H1 (cell line): Measurements from ENCODE around the gene STARD13. TPM values are rescaled to one million over a fixed set of nuclear protein-coding genes. Genes with fewer than 3 reads are reported as not detected.

Experiments used
- CTCF ChIA-PET: fragments of 300-600 bp; sonication (Branson Sonifier 250); formaldehyde crosslinking; loops from one replicate; lab custom pipeline; 2021; ENCODE audit not compliant: partially characterized antibody; lab: Charles Lee
- POLR2A ChIA-PET: fragments of 300-600 bp; sonication (Branson Sonifier 250); formaldehyde crosslinking; loops from one replicate; lab custom pipeline; 2021; ENCODE audit warnings: inconsistent platforms; ENCODE audit not compliant: partially characterized antibody; lab: Charles Lee
- DNase-seq, 2 experiments: peaks; one replicate each; pipeline versions ENCODE4 v3.0.0 to v3.0.0-alpha.2; 2010 to 2022; ENCODE audit warnings: low spot score in 2 of 2, low read depth in 1 of 2, mixed read lengths in 1 of 2
- FAIRE-seq: peaks from 2 replicates; lab custom pipeline; 2011; peaks lifted over from hg19 to GRCh38; lab: Jason Lieb, UNC
- H2AFZ ChIP-seq: 2 replicates; pipeline ENCODE4 v1.8.1; 2012; ENCODE audit warnings: low read length, inconsistent platforms
- H2AK5ac ChIP-seq: 2 replicates; pipeline ENCODE4 v1.6.1; 2013; ENCODE audit warnings: low read depth, low read length
- H2BK120ac ChIP-seq: replicated peaks from 2 replicates; pipeline ENCODE3; 2013; ENCODE audit warnings: low read depth, low read length, inconsistent platforms
- H2BK12ac ChIP-seq: 2 replicates; pipeline ENCODE4 v1.6.1; 2013; ENCODE audit warnings: low read depth, low read length
- H2BK15ac ChIP-seq: 2 replicates; pipeline ENCODE4 v1.6.1; 2013; ENCODE audit warnings: low read length
- H2BK20ac ChIP-seq: 2 replicates; pipeline ENCODE4 v1.6.1; 2013; ENCODE audit warnings: low read length
- H2BK5ac ChIP-seq: 2 replicates; pipeline ENCODE4 v1.6.1; 2013; ENCODE audit warnings: low read depth, low read length
- H3K14ac ChIP-seq: 2 replicates; pipeline ENCODE4 v1.6.1; 2013; ENCODE audit warnings: inconsistent platforms; ENCODE audit not compliant: insufficient read length
- H3K18ac ChIP-seq: 2 replicates; pipeline ENCODE4 v1.6.1; 2013; ENCODE audit warnings: low read length; ENCODE audit errors: extremely low read depth
- H3K23ac ChIP-seq: 2 replicates; pipeline ENCODE4 v1.6.1; 2013; ENCODE audit warnings: inconsistent platforms; ENCODE audit not compliant: insufficient read length
- H3K23me2 ChIP-seq: 2 replicates; pipeline ENCODE4 v1.6.1; 2013; ENCODE audit warnings: low read depth, low read length
- H3K27ac ChIP-seq: 2 replicates; pipeline ENCODE4 v1.6.1; 2011; ENCODE audit warnings: low read depth, low read length, inconsistent platforms
- H3K27me3 ChIP-seq, 4 experiments: replicated peaks in 1 of 4; 1 replicate in 1 of 4; 2 replicates in 3 of 4; pipeline versions ENCODE4 v1.6.1 to v1.8.1; 2011 to 2013; ENCODE audit warnings: low read length in 3 of 4, mild to moderate bottlenecking in 3 of 4, inconsistent platforms in 2 of 4, mixed read lengths in 2 of 4, moderate library complexity in 1 of 4; ENCODE audit not compliant: control insufficient read depth in 3 of 4, insufficient read depth in 3 of 4; ENCODE audit errors: extremely low read depth in 1 of 4
- H3K36me3 ChIP-seq, 4 experiments: 2 replicates each; pipeline versions ENCODE4 v1.6.1 to v1.8.1; 2011 to 2013; ENCODE audit warnings: mild to moderate bottlenecking in 4 of 4, low read length in 3 of 4, moderate library complexity in 2 of 4, control low read depth in 1 of 4, inconsistent platforms in 1 of 4; ENCODE audit not compliant: insufficient read depth in 4 of 4, control insufficient read depth in 2 of 4
- H3K4ac ChIP-seq: replicated peaks from 2 replicates; pipeline ENCODE3; 2013; ENCODE audit warnings: low read length, low read depth, mixed read lengths, inconsistent platforms; ENCODE audit not compliant: insufficient read length
- H3K4me1 ChIP-seq, 4 experiments: replicated peaks in 1 of 4; 1 replicate in 1 of 4; 2 replicates in 3 of 4; pipeline versions ENCODE4 v1.6.1 to v1.8.1; 2011 to 2013; ENCODE audit warnings: low read length in 3 of 4, inconsistent platforms in 2 of 4, mixed read lengths in 1 of 4; ENCODE audit not compliant: insufficient read depth in 4 of 4, control insufficient read depth in 3 of 4
- H3K4me2 ChIP-seq, 2 experiments: 2 replicates each; pipeline versions ENCODE4 v1.6.1 to v1.8.1; 2011 to 2013; ENCODE audit warnings: low read depth in 2 of 2, low read length in 2 of 2, control low read depth in 1 of 2, inconsistent platforms in 1 of 2, mild to moderate bottlenecking in 1 of 2; ENCODE audit not compliant: insufficient read depth in 1 of 2
- H3K4me3 ChIP-seq, 4 experiments: fragments of 200-600, 300-600 bp in 1 of 4; sonication (generic), shearing (Covaris generic), sonication (Bioruptor Twin) in 1 of 4; 2 replicates each; pipeline versions ENCODE4 v1.5.1 to v1.8.1; 2011 to 2016; ENCODE audit warnings: low read length in 4 of 4, low read depth in 3 of 4, control low read depth in 2 of 4, inconsistent platforms in 2 of 4, mild to moderate bottlenecking in 2 of 4, mixed read lengths in 1 of 4, moderate library complexity in 1 of 4; ENCODE audit not compliant: insufficient read depth in 2 of 4; ENCODE audit errors: extremely low read depth in 1 of 4
- H3K56ac ChIP-seq: replicated peaks from 2 replicates; pipeline ENCODE3; 2013; ENCODE audit warnings: low read depth, mild to moderate bottlenecking, mixed read lengths, low read length, inconsistent platforms; ENCODE audit not compliant: insufficient read length
- H3K79me1 ChIP-seq: 2 replicates; pipeline ENCODE4 v1.6.1; 2013; ENCODE audit warnings: low read depth, low read length, control low read depth
- H3K79me2 ChIP-seq, 2 experiments: 2 replicates each; pipeline versions ENCODE4 v1.6.1 to v1.8.1; 2012 to 2013; ENCODE audit warnings: low read length in 2 of 2, mild to moderate bottlenecking in 2 of 2, inconsistent platforms in 1 of 2; ENCODE audit not compliant: insufficient read depth in 2 of 2, control insufficient read depth in 1 of 2
- H3K9ac ChIP-seq, 4 experiments: replicated peaks in 1 of 4; 1 replicate in 1 of 4; 2 replicates in 3 of 4; pipeline versions ENCODE4 v1.6.1 to v1.8.1; 2011 to 2013; ENCODE audit warnings: low read depth in 3 of 4, low read length in 3 of 4, control low read depth in 2 of 4, mild to moderate bottlenecking in 2 of 4, moderate library complexity in 2 of 4, inconsistent platforms in 1 of 4; ENCODE audit errors: extremely low read depth in 1 of 4
- H3K9me3 ChIP-seq, 2 experiments: 2 replicates each; pipeline versions ENCODE4 v1.6.1 to v1.8.1; 2012 to 2013; ENCODE audit warnings: mild to moderate bottlenecking in 2 of 2, moderate library complexity in 2 of 2, control low read depth in 1 of 2, inconsistent platforms in 1 of 2, low read depth in 1 of 2, low read length in 1 of 2, mixed read lengths in 1 of 2; ENCODE audit not compliant: insufficient read depth in 2 of 2
- H4K20me1 ChIP-seq, 2 experiments: replicated peaks in 1 of 2; 2 replicates each; pipeline versions ENCODE3 to v1.8.1; 2011 to 2013; ENCODE audit warnings: inconsistent platforms in 2 of 2, low read length in 2 of 2, mild to moderate bottlenecking in 1 of 2; ENCODE audit not compliant: insufficient read depth in 2 of 2, control insufficient read depth in 1 of 2
- H4K5ac ChIP-seq: 2 replicates; pipeline ENCODE4 v1.6.1; 2013; ENCODE audit warnings: low read length, low read depth, mixed read lengths, inconsistent platforms; ENCODE audit not compliant: insufficient read length
- H4K8ac ChIP-seq: 2 replicates; pipeline ENCODE4 v1.8.0; 2013; ENCODE audit warnings: mild to moderate bottlenecking, moderate library complexity, low read length, inconsistent platforms; ENCODE audit not compliant: insufficient read depth; ENCODE audit errors: extremely low read depth
- H4K91ac ChIP-seq: replicated peaks from 2 replicates; pipeline ENCODE3; 2013; ENCODE audit warnings: low read length, mixed read lengths, inconsistent platforms; ENCODE audit not compliant: insufficient read length
- BRCA1 ChIP-seq: IDR thresholded peaks from 2 replicates; pipeline ENCODE4 v1.6.1; 2012; ENCODE audit warnings: low read depth, low read length, improper control_type of control experiment
- HDAC6 ChIP-seq: IDR thresholded peaks from one replicate; pipeline ENCODE4 v1.7.1; 2012; ENCODE audit warnings: low read depth, mild to moderate bottlenecking, inconsistent platforms, low read length, moderate library complexity
- SRF ChIP-seq: IDR thresholded peaks from 2 replicates; pipeline ENCODE4 v1.6.1; 2011; ENCODE audit warnings: mild to moderate bottlenecking, low read depth, low read length, moderate library complexity
- WGBS, 2 experiments: shearing (Covaris generic) in 1 of 2; methylation state at CpG; one replicate each; pipeline versions ENCODE4 v1.1.6 to v1.1.7; 2013 to 2015; ENCODE audit warnings: low lambda C conversion rate in 2 of 2, mixed read lengths in 2 of 2, inconsistent platforms in 1 of 2, low coverage in 1 of 2, missing lambda C conversion rate in 1 of 2; ENCODE audit not compliant: insufficient replicate concordance in 2 of 2, insufficient coverage in 1 of 2, insufficient read length in 1 of 2; ENCODE audit errors: extremely low coverage in 1 of 2, missing lambda C conversion rate in 1 of 2; 5-methylcytosine and 5-hydroxymethylcytosine counted together
- polyA plus RNA-seq, 7 experiments: library from polyadenylated mRNA; depleted of rRNA in 3 of 7; stranded (reverse) in 5 of 7; unstranded in 2 of 7; fragments of >200 nt in 5 of 7; fragments of 200-250 nt in 2 of 7; gene quantifications; 1 replicate in 5 of 7; 2 replicates in 1 of 7; 4 replicates in 1 of 7; pipeline versions ENCODE4 v1.2.1 to v1.2.3, GENCODE V29; 2011 to 2013; ENCODE audit warnings: missing spikeins in 2 of 7, mixed read lengths in 2 of 7
- total RNA-seq: library from RNA; stranded (reverse); fragmentation: NEBNext Ultra II Directional; extraction: Animal tissue kit (Norgen Biotek cat#: 25700); gene quantifications from 2 replicates; pipeline ENCODE4 v1.2.1, GENCODE V29; 2021

The STARD13 gene
- total and polyA plus RNA-seq, 2 of the 8 experiments (the other 6 are each of a cell fraction or from before 2014, with no cell fraction given), result 0.82 to 2.9 TPM

GRCh38 chr13:33091415-33091774 is 194.2 kb downstream of the STARD13 start:
- no peak overlapping the region for H2BK5ac ChIP-seq
- no peak overlapping the region for H3K4me2 ChIP-seq
- no peak overlapping the region for H3K14ac ChIP-seq
- H3K79me1 ChIP-seq, result no peaks in the 10 kb centered on the region
- H2BK20ac ChIP-seq, result no peak overlapping the region
- H3K56ac ChIP-seq, result no peak overlapping the region
- no peaks in the 10 kb centered on the region for H3K36me3 ChIP-seq
- ChIA-PET CTCF (interaction anchor here (1.0 to 1.7 kb wide), 2 partner anchors 22 to 66 kb away, joined by 3 to 4 read pairs; no protein-coding TSS in a partner anchor), POLR2A (no interaction called here)
- H3K4me1 ChIP-seq, result peaks cover 0 to 8% (median 5%) of the 10 kb centered on the region in 4 experiments; a peak in 4 of 7 replicates
- H2BK12ac ChIP-seq, result no peak overlapping the region
- no peaks in the 10 kb centered on the region for H3K9me3 ChIP-seq
- no peaks in the 10 kb centered on the region for H3K27me3 ChIP-seq
- no peak overlapping the region for H2AK5ac ChIP-seq
- no peak overlapping the region for H3K9ac ChIP-seq
- no peaks in the 10 kb centered on the region for H4K20me1 ChIP-seq
- H3K4me3 ChIP-seq, result no peak overlapping the region
- no peak overlapping the region for H4K5ac ChIP-seq
- H4K8ac ChIP-seq, result no peak overlapping the region
- no peak overlapping the region for H2BK15ac ChIP-seq
- H3K23me2 ChIP-seq, result no peaks in the 10 kb centered on the region
- WGBS, 2 experiments, result 84% methylated on average over 5 of the region's 5 CpGs; no CpG with 5 or more reads in 1 of the 2 experiments
- no peak overlapping the region for H2BK120ac ChIP-seq
- H3K18ac ChIP-seq, result no peak overlapping the region
- FAIRE-seq (no peak), DNase-seq (no peak)
- no peak overlapping the region for H4K91ac ChIP-seq
- H2AFZ ChIP-seq, result no peak overlapping the region
- H3K27ac ChIP-seq, result no peak overlapping the region
- no peak overlapping the region for H3K23ac ChIP-seq
- no peak overlapping the region for H3K4ac ChIP-seq
- no peaks in the 10 kb centered on the region for H3K79me2 ChIP-seq
- TF ChIP-seq HDAC6 (no peak), SRF (no peak), BRCA1 (no peak)
